ENCODE data around the gene TRUB1. TPM values are rescaled to one million over a fixed set of nuclear protein-coding genes. Genes with fewer than 3 reads are reported as not detected.

TRUB1 gene
- total and polyA plus RNA-seq, 2 donors (not counting 3 experiments of a cell fraction or from before 2014, with no cell fraction given) = 4.6 to 16.7 TPM

- H3K27ac ChIP-seq (ENCODE audit: insufficient read depth, low read depth, low read length) = no peak overlapping the region
- H3K79me2 ChIP-seq (ENCODE audit: control insufficient read depth, insufficient read depth, low read length) = no peaks in the 10 kb centered on the region
- no peaks in the 10 kb centered on the region for H3K9me1 ChIP-seq (replicated peaks; ENCODE audit: control insufficient read depth, extremely low read depth, insufficient read depth, low read length)
- peaks cover 0 to 3% of the 10 kb centered on the region in 2 experiments for H3K27me3 ChIP-seq (ENCODE audit: control insufficient read depth in 2 of 2, insufficient read depth in 2 of 2, low read length in 2 of 2)
- H3K4me1 ChIP-seq (ENCODE audit: control insufficient read depth, extremely low read depth, insufficient read depth, low read length) = no peaks in the 10 kb centered on the region
- DNase-seq (ENCODE audit: low read depth, low spot score) (no peak), FAIRE-seq (no peak)
- intact Hi-C loops (cut with micrococcal nuclease) (no loop called here), dilution Hi-C loops (cut with MboI; ENCODE audit: extremely low pct_ligation_motif_present, low sequenced_read_pairs) (no loop called here)
- no peaks in the 10 kb centered on the region for H3K36me3 ChIP-seq (ENCODE audit: control insufficient read depth in 2 of 2, extremely low read depth in 1 of 2, insufficient read depth in 2 of 2, low read length in 2 of 2)
- ChIA-PET CTCF (no interaction called here), POLR2A (no interaction called here)
- H3K4me2 ChIP-seq (ENCODE audit: insufficient read depth, low read length) = no peak overlapping the region
- no peaks in the 10 kb centered on the region for H4K20me1 ChIP-seq (replicated peaks; ENCODE audit: control insufficient read depth, extremely low read depth, insufficient read depth, low read length)
- TF ChIP-seq JUN (IDR thresholded peaks at IDR 0.05; ENCODE audit: borderline replicate concordance, insufficient read depth, insufficient read length, low read depth) = no peak
- no peak for TF ChIP-seq EZH2 (IDR thresholded peaks at IDR 0.05; ENCODE audit: borderline replicate concordance, low read depth, low read length, severe bottlenecking)
- TF ChIP-seq MYC (IDR thresholded peaks at IDR 0.05; ENCODE audit: low read depth, low read length) = no peak
- no peak for TF ChIP-seq FOS (IDR thresholded peaks at IDR 0.05; ENCODE audit: borderline replicate concordance, insufficient read depth, low read length)
- no peak for TF ChIP-seq POLR2AphosphoS5 (IDR thresholded peaks at IDR 0.05; ENCODE audit: insufficient read depth, low read depth, low read length)
- TF ChIP-seq CTCF (IDR thresholded peaks at IDR 0.05; ENCODE audit: extremely low read depth in 1 of 2, insufficient read depth in 1 of 2, low read depth in 1 of 2, low read length in 2 of 2) = no peak
- TF ChIP-seq POLR2A (IDR thresholded peaks at IDR 0.05; ENCODE audit: low read depth, low read length) = no peak
- no peak for TF ChIP-seq MAX (IDR thresholded peaks at IDR 0.05; ENCODE audit: insufficient read depth, insufficient read length)
- TF ChIP-seq GATA2 (IDR thresholded peaks at IDR 0.05; ENCODE audit: insufficient read depth, insufficient read length, low read depth, low read length) = no peak
- no TSS peak for BruUV-seq (replicated peaks)
- no peak overlapping the region for H3K9ac ChIP-seq (replicated peaks; ENCODE audit: extremely low read depth, insufficient read depth, low read length)
- no peak overlapping the region for H2AFZ ChIP-seq (ENCODE audit: low read depth, low read length)
- H3K4me3 ChIP-seq (replicated peaks in 1 of 3; ENCODE audit: insufficient read depth in 1 of 3, low read depth in 1 of 3, low read length in 3 of 3) = no peak overlapping the region
- H3K9me3 ChIP-seq (replicated peaks; ENCODE audit: control insufficient read depth, insufficient read depth, low read length) = no peaks in the 10 kb centered on the region
These were observed 61.0 kb downstream of the TRUB1 start for GRCh38 chr10:114998993-114999392.
